Fibroblast of lung (primary cell): ENCODE results near the gene CTSW. TPM values are rescaled to one million over a fixed set of nuclear protein-coding genes. Genes with fewer than 3 reads are reported as not detected.

Experiments used
- DNase-seq, 2 donors: peaks; one replicate each; pipeline versions ENCODE4 v3.0.0 to v3.0.0-alpha.2; 2010; ENCODE audit warnings: low read depth in 2 of 2
- H2AFZ ChIP-seq: 2 replicates; pipeline ENCODE4 v1.5.1; 2012; ENCODE audit warnings: low read length, control low read depth, inconsistent platforms
- H3K27ac ChIP-seq: 2 replicates; pipeline ENCODE4 v1.5.1; 2011; ENCODE audit warnings: low read length, control low read depth; ENCODE audit not compliant: insufficient read depth
- H3K27me3 ChIP-seq: 2 replicates; pipeline ENCODE4 v1.5.1; 2011; ENCODE audit warnings: mild to moderate bottlenecking, low read length; ENCODE audit not compliant: control insufficient read depth, insufficient read depth
- H3K36me3 ChIP-seq: 2 replicates; pipeline ENCODE4 v1.5.1; 2011; ENCODE audit warnings: low read length; ENCODE audit not compliant: control insufficient read depth, insufficient read depth
- H3K4me1 ChIP-seq: 2 replicates; pipeline ENCODE4 v1.5.1; 2011; ENCODE audit warnings: low read length; ENCODE audit not compliant: control insufficient read depth, insufficient read depth; ENCODE audit errors: extremely low read depth
- H3K4me2 ChIP-seq: 2 replicates; pipeline ENCODE4 v1.5.1; 2011; ENCODE audit warnings: low read length, control low read depth; ENCODE audit not compliant: insufficient read depth; ENCODE audit errors: extremely low read depth
- H3K4me3 ChIP-seq, 4 experiments: fragments of 200-600 bp in 1 of 4; sonication (generic) in 1 of 4; replicated peaks in 1 of 4; 2 replicates each; pipeline ENCODE4 v1.5.1; 2011 to 2016; ENCODE audit warnings: low read length in 4 of 4, low read depth in 3 of 4, mild to moderate bottlenecking in 3 of 4, control low read depth in 2 of 4, inconsistent platforms in 1 of 4, mixed read lengths in 1 of 4; ENCODE audit not compliant: insufficient read depth in 1 of 4; ENCODE audit errors: control extremely low read depth in 1 of 4
- H3K79me2 ChIP-seq: 2 replicates; pipeline ENCODE4 v1.5.1; 2012; ENCODE audit warnings: mild to moderate bottlenecking, low read length, inconsistent platforms; ENCODE audit not compliant: control insufficient read depth, insufficient read depth
- H3K9ac ChIP-seq: 2 replicates; pipeline ENCODE4 v1.5.1; 2011; ENCODE audit warnings: mild to moderate bottlenecking, low read length, control low read depth; ENCODE audit not compliant: insufficient read depth
- H3K9me3 ChIP-seq: 2 replicates; pipeline ENCODE4 v1.5.1; 2012; ENCODE audit warnings: low read depth, low read length; ENCODE audit not compliant: control insufficient read depth, insufficient read depth
- H4K20me1 ChIP-seq: 2 replicates; pipeline ENCODE4 v1.5.1; 2011; ENCODE audit warnings: low read length; ENCODE audit not compliant: control insufficient read depth, insufficient read depth; ENCODE audit errors: extremely low read depth
- EZH2 ChIP-seq: IDR thresholded peaks from 2 replicates; pipeline ENCODE4 v1.5.1; 2012; ENCODE audit warnings: low read length, control low read depth, mild to moderate bottlenecking; ENCODE audit errors: missing control alignments
- polyA plus RNA-seq, 2 donors: library from polyadenylated mRNA; depleted of rRNA in 1 of 2; stranded (reverse) in 1 of 2; unstranded in 1 of 2; fragments of >200 nt; gene quantifications; 2 replicates each; pipeline ENCODE4 v1.2.1, GENCODE V29; 2011 to 2012; ENCODE audit warnings: missing spikeins in 1 of 2
- total RNA-seq: library from RNA; depleted of rRNA; stranded (reverse); fragments of >200 nt; gene quantifications from 2 replicates; pipeline ENCODE4 v1.2.1, GENCODE V29; 2014
- TF ChIP-seq, protein P1 (sequence below), 2 donors: IDR thresholded peaks in 1 of 2; conservative IDR thresholded peaks in 1 of 2; 1 replicate in 1 of 2; 2 replicates in 1 of 2; pipeline ENCODE4 v1.5.1; 2011 to 2012; ENCODE audit warnings: low read length in 2 of 2, control low read depth in 1 of 2, inconsistent platforms in 1 of 2, low read depth in 1 of 2, mild to moderate bottlenecking in 1 of 2

The CTSW gene
- total and polyA plus RNA-seq, 2 donors (not counting 1 experiment from before 2014, with no cell fraction given) = not detected

DNA sequence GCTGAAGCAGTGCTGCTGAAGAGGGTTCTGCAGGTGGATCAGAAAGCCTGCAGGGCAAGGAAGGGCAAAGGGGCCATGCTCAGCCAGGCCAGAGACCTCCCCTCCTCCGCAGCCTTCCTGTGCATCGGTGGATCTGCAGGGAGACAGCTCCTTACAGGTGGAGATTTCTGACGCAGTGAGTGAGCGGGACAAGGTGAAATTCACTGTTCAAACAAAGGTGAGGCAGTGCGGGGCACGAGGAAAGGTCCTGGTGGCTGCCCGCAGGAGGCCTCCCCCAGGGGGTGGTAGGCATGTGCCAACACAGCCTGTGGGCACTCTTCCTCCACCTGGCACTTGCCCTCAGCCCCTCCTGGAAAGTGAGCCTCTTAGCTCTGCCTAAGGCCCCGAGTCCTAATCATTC is 30.3 kb upstream of the CTSW start:
- no peak overlapping the region for H2AFZ ChIP-seq
- peaks cover 30% of the 10 kb centered on the region for H3K36me3 ChIP-seq
- peaks cover 1% of the 10 kb centered on the region for H4K20me1 ChIP-seq
- H3K4me1 ChIP-seq = peaks cover 1% of the 10 kb centered on the region
- no peak for TF ChIP-seq EZH2
- TF ChIP-seq, protein P1, sequence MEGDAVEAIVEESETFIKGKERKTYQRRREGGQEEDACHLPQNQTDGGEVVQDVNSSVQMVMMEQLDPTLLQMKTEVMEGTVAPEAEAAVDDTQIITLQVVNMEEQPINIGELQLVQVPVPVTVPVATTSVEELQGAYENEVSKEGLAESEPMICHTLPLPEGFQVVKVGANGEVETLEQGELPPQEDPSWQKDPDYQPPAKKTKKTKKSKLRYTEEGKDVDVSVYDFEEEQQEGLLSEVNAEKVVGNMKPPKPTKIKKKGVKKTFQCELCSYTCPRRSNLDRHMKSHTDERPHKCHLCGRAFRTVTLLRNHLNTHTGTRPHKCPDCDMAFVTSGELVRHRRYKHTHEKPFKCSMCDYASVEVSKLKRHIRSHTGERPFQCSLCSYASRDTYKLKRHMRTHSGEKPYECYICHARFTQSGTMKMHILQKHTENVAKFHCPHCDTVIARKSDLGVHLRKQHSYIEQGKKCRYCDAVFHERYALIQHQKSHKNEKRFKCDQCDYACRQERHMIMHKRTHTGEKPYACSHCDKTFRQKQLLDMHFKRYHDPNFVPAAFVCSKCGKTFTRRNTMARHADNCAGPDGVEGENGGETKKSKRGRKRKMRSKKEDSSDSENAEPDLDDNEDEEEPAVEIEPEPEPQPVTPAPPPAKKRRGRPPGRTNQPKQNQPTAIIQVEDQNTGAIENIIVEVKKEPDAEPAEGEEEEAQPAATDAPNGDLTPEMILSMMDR (conservative IDR thresholded peaks at IDR 0.05 in 1 of 2, IDR thresholded peaks at IDR 0.05 in 1 of 2; ENCODE audit: low read depth in 1 of 2, low read length in 2 of 2) = no peak
- H3K4me2 ChIP-seq = no peak overlapping the region
- H3K79me2 ChIP-seq = peaks cover 15% of the 10 kb centered on the region
- no peak overlapping the region for H3K9ac ChIP-seq
- H3K27ac ChIP-seq = no peak overlapping the region
- no peaks in the 10 kb centered on the region for H3K27me3 ChIP-seq
- no peak overlapping the region for H3K4me3 ChIP-seq
- no peak for DNase-seq
- no peaks in the 10 kb centered on the region for H3K9me3 ChIP-seq

DNA sequence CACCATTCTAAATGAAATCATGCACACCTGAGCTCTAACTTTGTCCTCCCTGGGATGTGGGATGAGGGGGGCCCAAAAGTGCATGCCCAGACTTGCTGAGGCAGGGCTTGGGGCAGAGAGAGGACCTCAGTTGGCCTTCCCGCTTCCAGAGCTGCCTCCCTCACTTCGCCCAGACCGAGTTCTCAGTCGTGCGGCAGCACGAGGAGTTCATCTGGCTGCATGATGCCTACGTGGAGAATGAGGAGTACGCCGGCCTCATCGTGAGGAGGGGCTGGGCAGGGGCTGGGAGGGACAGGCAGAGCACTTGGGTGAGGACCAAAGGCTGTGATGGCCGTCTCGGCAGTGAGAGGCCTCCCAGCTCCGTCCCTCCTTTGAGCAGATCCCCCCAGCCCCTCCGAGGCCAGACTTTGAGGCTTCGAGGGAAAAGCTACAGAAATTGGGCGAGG is 29.8 kb upstream of the CTSW start:
- H3K27ac ChIP-seq = no peak overlapping the region
- peaks cover 18% of the 10 kb centered on the region for H3K79me2 ChIP-seq
- peaks cover 1% of the 10 kb centered on the region for H4K20me1 ChIP-seq
- H3K4me3 ChIP-seq = no peak overlapping the region
- no peak overlapping the region for H3K4me2 ChIP-seq
- peaks cover 33% of the 10 kb centered on the region for H3K36me3 ChIP-seq
- DNase-seq = no peak
- H2AFZ ChIP-seq = no peak overlapping the region
- no peaks in the 10 kb centered on the region for H3K27me3 ChIP-seq
- H3K9ac ChIP-seq = no peak overlapping the region
- TF ChIP-seq, protein P1 (conservative IDR thresholded peaks at IDR 0.05 in 1 of 2, IDR thresholded peaks at IDR 0.05 in 1 of 2; ENCODE audit: low read depth in 1 of 2, low read length in 2 of 2) = no peak
- TF ChIP-seq EZH2 = no peak
- H3K9me3 ChIP-seq = no peaks in the 10 kb centered on the region
- H3K4me1 ChIP-seq = peaks cover 3% of the 10 kb centered on the region

DNA sequence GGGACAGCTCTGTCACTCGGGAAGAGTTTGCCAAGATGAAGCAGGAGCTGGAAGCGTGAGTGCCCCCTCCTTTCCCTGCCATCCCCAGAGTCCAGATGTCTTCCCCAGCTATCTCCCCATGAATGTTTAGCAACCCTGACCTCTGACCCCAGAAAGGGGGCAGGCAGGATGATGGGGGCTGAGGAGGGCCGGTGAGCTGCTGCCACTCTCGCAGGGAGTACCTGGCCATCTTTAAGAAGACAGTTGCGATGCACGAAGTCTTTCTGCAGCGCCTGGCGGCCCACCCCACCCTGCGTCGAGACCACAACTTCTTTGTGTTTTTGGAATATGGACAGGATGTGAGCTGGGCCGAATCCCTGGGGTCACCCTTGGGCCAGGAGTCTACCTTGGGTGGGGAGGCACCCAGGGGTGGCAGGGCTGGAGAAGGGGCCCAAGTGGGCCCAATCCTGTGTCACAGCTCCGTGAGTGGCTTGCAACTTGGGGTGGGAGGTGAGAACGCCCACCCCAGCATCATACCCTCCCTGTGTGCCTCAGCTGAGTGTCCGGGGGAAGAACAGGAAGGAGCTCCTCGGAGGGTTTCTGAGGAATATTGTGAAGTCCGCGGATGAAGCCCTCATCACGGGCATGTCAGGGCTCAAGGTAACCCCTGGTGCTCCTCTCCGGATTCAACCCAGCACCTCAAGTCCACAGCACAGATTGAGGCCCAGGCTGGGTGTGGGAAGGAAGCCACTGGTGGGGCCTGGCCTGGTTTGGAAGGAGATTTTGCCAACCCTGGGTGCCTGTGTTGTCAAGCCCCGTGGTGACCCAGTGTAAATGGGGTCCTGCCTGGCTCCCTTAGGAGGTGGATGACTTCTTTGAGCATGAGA is 29.2 kb upstream of the CTSW start:
- no peaks in the 10 kb centered on the region for H3K27me3 ChIP-seq
- no peaks in the 10 kb centered on the region for H3K9me3 ChIP-seq
- DNase-seq = no peak
- no peak overlapping the region for H3K27ac ChIP-seq
- TF ChIP-seq EZH2 = no peak
- H3K4me2 ChIP-seq = no peak overlapping the region
- H3K79me2 ChIP-seq = peaks cover 25% of the 10 kb centered on the region
- no peak overlapping the region for H3K4me3 ChIP-seq
- H3K36me3 ChIP-seq = peaks cover 39% of the 10 kb centered on the region
- H3K9ac ChIP-seq = no peak overlapping the region
- peaks cover 6% of the 10 kb centered on the region for H3K4me1 ChIP-seq
- no peak overlapping the region for H2AFZ ChIP-seq
- H4K20me1 ChIP-seq = peaks cover 1% of the 10 kb centered on the region
